Measurements from ENCODE around the gene DNAI2.
"Not testable (repeated sequence)": the region's sequence is repeated elsewhere in the genome, so short reads cannot be mapped to it uniquely, and the experiment has no call there.

DNAI2 gene

GRCh38 chr17:74279617-74280016, 5.6 kb downstream of the DNAI2 start:
- not testable (repeated sequence) for DNase-seq

- peak; percentile 34 to 42 for DNase-seq
These were observed 6.1 kb downstream of the DNAI2 start for GRCh38 chr17:74280093-74280513.

DNA sequence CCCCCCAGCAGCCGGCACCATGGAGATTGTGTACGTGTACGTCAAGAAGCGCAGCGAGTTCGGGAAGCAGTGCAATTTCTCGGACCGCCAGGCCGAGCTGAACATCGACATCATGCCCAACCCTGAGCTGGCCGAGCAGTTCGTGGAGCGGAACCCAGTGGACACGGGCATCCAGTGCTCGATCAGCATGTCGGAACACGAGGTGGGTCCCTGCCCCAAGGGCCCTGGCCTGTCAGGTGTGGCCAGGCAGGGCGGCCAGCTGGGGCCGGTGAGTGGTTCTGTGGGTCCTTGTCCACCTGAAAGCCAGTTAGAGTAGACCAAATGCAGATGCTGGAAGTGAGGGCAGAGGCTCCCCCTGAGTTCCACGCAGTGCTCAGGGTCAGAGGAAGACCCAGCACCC, 7.8 kb downstream of the DNAI2 start:
- DNase-seq, result no peak

- not testable (repeated sequence) for DNase-seq
These were observed 8.2 kb downstream of the DNAI2 start for GRCh38 chr17:74282274-74282586.

GRCh38 chr17:74282587-74283370, 8.7 kb downstream of the DNAI2 start:
- DNase-seq, result peak; percentile 40 to 55

GRCh38 chr17:74283371-74283673, 9.3 kb downstream of the DNAI2 start:
- DNase-seq, result no peak

DNA sequence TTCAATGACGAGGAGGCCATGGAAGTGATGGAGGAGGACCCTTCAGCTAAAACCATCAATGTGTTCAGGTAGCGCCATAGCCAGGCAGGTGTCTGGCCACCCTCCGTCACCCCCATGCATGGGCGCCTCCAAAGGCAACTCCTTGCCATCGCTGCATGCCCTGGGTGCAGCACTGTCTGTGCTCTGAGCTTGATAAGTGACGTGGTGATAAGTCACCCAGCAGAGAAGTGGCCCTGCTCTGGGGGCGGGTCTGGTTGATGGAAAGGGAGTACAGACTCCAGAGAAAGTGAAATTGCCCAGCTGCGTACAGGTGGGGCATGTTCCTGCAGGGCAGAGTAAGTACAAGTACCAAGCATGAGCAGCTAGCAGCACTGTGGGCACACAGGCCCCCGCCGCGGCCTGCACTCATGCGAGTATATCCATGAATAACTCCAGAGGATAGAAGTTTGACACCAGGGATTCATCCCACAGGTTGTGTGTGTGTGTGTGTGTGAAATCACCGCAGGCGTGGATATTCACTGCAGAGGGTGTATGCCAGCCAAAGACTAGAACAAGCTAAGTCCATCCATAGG, 13.1 kb downstream of the DNAI2 start:
- DNase-seq, result no peak

- DNase-seq, result no peak
These were observed 14.8 kb downstream of the DNAI2 start for GRCh38 chr17:74288785-74289184.

DNA sequence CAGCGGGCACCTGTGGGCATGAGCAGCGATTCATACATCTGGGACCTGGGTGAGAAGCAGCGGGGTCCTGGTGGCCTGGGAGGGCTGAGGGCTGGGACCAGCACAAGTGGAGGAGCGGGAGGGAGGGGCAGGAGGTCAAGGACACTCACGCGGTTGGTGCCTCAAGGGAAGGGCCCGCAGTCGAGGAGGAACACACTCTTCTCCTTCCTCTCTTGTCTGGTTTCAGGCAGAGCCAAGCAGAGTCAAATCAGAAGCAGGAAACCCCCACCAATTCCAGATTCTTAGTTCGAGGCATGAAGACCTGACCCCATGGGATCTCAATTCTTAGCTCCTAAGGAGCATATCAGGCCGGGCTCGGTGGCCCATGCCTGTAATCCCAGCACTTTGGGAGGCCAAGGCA, 15.7 kb downstream of the DNAI2 start:
- DNase-seq, result no peak

- no peak for DNase-seq
These were observed 16.3 kb downstream of the DNAI2 start for GRCh38 chr17:74290340-74290739.

DNA sequence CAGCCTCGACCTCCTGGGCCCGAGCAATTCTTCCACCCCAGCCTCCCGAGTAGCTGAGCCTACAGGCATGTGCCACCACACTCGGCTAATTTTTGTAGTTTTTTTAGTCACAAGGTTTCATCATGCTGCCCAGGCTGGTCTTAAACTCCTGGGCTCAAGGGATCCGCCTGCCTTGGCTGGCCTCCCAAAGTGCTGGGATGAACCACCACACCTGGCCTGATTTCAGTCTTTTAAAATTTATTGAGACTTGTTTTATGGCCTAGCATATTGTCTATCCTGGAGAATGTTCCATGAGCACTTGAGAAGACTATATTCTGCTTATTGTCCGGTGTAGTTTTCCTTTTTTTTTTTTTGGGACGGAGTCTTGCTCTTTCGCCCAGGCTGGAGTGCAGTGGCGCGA, 18.5 kb downstream of the DNAI2 start:
- DNase-seq, result no peak

GRCh38 chr17:74295625-74296547, 21.9 kb downstream of the DNAI2 start:
- no peak for DNase-seq

DNA sequence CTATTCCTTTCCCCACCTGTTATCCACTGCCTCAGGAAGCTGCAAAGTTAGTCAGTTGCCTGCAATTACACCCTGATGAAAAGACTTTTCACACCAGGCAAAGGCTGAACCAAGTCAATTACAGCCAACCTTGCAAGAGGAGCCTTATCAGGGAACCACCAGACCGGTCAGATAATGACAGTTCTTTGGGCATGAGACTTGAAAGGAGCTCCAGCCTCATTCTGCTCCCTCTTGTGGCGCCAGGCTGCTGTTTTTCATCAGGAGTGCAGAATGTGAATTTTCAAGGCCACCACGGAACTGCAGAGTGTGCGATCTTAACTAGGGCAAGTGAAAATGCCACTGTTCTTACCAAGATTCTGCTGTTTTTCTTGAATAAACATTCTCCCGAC, 22.5 kb downstream of the DNAI2 start:
- no peak for DNase-seq

DNA sequence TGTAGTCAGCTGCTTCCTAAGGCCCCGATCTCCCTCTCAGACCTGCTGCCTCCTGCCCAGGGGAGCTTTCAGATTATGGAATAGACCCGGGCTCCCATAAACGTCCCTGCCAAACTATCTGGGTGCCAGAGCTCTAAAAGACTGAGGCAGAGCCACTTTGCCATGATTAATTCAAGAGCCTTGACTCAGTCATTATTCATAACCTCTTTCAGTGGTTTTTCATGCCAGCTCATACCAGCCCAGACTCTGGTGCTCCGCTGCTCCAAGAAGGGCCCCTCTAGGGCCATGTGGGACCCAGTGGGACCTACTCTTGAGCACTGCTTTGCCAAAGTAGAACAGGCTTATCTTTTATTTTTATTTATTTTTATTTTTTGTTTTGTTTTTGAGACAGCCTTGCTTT, 23.9 kb downstream of the DNAI2 start:
- peak; percentile 36 to 41 for DNase-seq

DNA sequence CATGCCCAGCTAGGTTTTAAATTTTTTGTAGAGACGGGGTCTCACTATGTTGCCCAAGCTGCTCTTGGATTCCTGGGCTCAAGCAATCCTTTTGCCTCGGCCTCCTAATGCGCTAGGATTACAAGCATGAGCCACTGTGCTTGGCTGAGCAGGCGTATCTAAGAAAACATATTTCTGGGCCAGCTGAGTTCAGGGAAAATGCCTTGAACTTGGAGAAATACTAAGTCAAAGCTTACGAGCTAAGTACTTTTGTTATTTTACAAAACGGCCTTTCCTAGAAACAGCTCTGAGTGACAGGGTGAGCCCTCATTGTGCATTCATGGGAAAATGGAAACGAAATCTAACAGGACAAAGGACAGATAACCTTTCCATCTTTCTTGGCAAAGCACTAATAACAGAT, 24.7 kb downstream of the DNAI2 start:
- no peak for DNase-seq

DNA sequence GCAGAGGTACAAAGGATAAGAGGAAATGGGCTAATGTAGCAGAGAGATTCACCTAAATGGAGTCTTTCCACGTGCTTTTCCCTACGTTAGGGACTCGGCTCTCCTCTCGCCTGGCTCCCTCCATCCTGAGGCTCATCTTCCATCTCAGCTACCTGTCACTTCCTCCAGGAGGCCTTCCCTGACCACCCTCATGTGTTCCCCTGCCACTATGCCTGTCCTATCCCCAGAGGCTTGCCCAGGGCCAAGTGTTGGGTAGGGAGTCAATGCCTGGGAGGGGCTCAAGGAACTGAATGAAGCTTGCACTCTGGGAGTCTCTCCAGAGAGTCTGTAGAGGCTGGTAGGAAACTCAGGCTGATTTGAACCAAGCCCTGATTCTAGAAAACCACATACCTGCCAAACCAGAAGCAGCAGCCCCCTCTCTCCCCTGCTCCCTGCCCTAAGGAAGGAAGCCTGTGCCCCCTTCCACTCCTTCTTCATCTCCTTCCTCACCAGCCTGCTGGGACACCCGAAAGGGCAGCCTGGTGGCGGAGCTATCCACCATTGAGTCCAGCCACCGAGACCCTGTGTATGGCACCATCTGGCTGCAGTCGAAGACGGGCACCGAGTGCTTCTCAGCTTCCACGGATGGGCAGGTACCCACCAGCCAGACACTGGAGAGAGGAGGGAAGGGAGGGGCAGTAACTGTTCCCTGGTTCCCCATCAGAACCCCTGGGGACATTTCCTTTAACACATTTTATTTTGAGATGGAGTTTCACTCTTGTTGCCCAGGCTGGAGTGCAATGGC, 25.4 kb downstream of the DNAI2 start:
- no peak for DNase-seq

- no peak for DNase-seq
These were observed 29.3 kb downstream of the DNAI2 start for GRCh38 chr17:74303305-74303704.

DNA sequence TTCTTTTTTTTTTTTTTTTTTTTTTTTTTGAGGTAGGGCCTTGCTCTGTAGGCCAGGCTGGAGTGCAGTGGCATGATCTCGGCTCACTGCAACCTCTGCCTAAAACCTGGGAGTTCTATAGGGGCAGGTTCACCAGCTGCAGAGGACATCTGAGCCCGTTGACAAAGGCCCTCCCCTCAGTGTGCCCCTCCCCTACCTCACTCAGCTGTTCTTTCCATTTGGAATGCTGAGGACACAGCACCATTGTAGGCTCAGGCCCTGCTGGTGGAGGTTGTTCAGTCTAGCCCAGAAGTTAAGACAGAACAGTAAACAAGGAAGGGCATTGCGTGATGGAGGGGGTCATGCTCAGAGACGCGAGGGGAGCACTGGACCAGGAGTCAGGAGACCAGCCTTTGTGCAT, 30.1 kb downstream of the DNAI2 start:
- no peak for DNase-seq

DNA sequence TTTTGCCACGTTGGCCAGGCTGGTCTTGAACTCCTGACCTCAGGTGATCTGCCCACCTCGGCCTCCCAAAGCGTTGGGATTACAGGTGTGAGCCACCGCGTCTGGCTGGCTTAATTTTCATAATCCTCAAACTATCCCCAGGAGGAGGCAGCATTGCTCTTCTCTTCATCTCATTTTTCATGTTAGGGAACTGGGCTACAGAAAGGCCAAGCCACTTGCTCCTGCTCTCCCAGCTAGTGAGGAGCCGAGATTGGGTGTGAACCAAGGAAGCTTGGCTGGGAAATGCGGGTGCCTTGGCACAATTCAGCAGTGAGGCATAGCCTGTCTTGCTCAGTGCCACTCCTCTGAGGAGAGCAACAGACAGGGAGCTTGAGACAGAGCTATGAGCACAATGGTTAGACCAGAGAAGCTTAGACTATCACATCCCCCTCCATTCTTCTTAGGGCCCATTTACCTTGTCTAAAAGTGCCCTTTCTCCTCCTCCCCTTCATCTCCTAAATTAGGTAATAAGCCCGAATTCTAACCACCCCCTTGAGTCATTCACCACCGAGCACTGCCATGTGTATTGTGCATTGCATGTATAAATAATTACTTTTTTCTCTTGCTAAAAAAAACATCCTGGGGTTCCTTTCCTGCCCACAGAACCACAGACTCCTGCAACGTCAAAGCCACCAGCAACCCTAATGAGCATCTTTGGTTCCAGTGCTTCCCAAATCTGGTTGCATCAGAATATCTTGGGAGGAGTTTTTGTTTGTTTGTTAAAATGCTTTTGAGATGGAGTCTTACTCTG, 32.0 kb downstream of the DNAI2 start:
- DNase-seq, result no peak

DNA sequence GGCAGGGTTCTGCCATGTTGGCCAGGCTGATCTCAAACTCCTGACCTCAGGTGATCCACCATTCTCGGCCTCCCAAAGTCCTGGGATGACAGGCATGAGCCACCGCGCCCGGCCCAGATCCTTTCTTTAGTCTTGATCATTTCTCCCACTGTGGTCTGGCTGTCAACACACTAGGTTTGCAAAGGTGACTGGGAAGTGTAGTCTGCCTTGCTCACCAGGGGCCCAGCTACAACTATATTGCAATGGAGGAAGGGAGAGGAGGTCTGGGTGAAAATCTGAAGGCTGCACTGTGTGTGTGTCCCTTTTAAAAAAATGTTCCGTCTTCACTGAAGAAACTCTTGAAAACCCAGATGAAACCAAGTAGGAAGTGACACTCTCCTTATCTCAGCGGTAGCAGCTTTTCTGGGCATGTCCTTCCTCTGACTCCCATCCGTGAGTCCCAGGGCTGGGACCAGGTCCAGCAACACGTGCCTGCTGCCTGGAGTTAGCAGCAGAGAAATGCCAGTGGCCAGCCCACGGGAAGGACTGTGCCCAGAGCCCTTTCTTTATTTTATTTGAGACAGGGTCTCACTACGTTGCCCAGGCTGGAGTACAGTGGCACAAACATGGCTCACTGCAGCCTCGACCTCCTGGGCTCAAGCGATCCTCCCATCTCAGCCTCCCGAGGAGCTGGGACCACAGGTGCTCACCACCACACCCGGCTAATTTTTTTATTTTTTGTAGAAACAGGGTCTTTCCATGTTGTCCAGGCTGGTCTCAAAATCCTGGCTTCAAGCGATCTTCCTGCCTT, 34.1 kb downstream of the DNAI2 start:
- no peak for DNase-seq

DNA sequence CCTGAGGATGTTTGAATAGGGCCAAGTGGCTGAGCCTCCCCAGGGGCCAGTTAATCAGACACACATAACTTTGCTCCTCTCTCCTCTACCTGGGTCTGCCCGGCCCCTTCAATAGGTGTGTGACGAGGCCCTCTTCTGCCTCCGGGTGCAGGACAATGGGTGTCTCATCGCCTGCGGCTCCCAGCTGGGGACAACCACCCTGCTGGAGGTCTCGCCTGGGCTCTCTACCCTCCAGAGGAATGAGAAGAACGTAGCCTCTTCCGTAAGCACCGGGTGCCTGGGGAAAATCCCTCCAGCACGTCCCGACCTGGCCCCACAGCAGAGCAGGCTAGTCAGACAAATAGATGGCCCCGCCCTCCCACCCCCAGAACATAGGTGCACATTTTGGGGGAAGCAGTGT, 35.9 kb downstream of the DNAI2 start:
- DNase-seq, result no peak

DNA sequence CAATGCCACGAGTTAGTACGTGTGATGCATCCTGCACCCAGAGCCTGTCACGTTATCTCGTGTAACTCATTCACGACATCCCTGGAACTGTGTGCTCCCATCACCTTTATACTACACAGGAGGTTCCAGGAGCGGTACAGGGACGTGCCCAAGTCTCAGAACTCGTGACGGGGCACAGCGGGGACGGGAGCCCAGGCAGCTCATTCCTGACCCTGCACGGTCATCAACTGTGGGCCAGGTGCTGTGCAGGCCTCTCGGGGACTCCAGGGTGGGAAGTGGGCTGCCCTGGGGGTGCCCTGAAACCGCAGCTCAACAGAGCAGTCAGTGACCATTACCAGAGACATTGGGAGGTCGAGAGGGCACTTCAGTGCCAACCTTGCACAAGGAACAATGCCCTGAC, 40.8 kb downstream of the DNAI2 start:
- no peak for DNase-seq
